Gastroesophageal sphincter (tissue), 4 donors: ENCODE results near the gene PUS7. TPM values are rescaled to one million over a fixed set of nuclear protein-coding genes. Genes with fewer than 3 reads are reported as not detected.

Experiments
- ATAC-seq: fragments of 150-250 bp; one replicate; pipeline ENCODE4 v1.9.1; 2016; ENCODE audit warnings: mild to moderate bottlenecking, moderate library complexity
- H3K27ac ChIP-seq, 4 donors: fragments of 200-600 bp; sonication (generic) in 3 of 4; 1 replicate in 3 of 4; 2 replicates in 1 of 4; pipeline ENCODE4 v1.5.1; 2016 to 2019
- H3K27me3 ChIP-seq: fragments of 200-600 bp; sonication (generic); one replicate; pipeline ENCODE4 v1.5.1; 2019
- H3K36me3 ChIP-seq, 2 donors: fragments of 200-600 bp; sonication (generic); one replicate each; pipeline ENCODE4 v1.5.1; 2019; ENCODE audit warnings: control low read depth in 1 of 2
- H3K4me1 ChIP-seq, 3 donors: fragments of 200-600 bp; sonication (generic); 1 replicate in 2 of 3; 2 replicates in 1 of 3; pipeline ENCODE4 v1.5.1; 2016 to 2019; ENCODE audit warnings: control low read depth in 2 of 3
- H3K4me3 ChIP-seq, 2 donors: fragments of 200-600 bp; sonication (generic); one replicate each; pipeline ENCODE4 v1.5.1; 2019; ENCODE audit warnings: mild to moderate bottlenecking in 1 of 2, moderate library complexity in 1 of 2
- H3K9me3 ChIP-seq, 3 donors: fragments of 200-600 bp; sonication (generic); one replicate each; pipeline ENCODE4 v1.5.1; 2017 to 2019; ENCODE audit warnings: control low read depth in 2 of 3
- EP300 ChIP-seq: sonication (generic); formaldehyde crosslinking; IDR thresholded peaks from one replicate; pipeline ENCODE4 v1.6.1; 2017; ENCODE audit warnings: antibody characterized with exemption, mild to moderate bottlenecking
- POLR2A ChIP-seq, 2 donors: fragments of 450-650 bp; IDR thresholded peaks; one replicate each; pipeline ENCODE4 v1.6.1; 2017; ENCODE audit warnings: antibody characterized with exemption in 2 of 2, mild to moderate bottlenecking in 2 of 2, moderate library complexity in 1 of 2
- POLR2AphosphoS5 ChIP-seq: sonication (generic); formaldehyde crosslinking; IDR thresholded peaks from one replicate; pipeline ENCODE4 v1.6.1; 2017; ENCODE audit warnings: antibody characterized with exemption
- WGBS, 2 donors: methylation state at CpG; one replicate each; pipeline ENCODE4 v1.1.5; 2018; ENCODE audit warnings: low coverage in 1 of 2; 5-methylcytosine and 5-hydroxymethylcytosine counted together
- total RNA-seq, 4 donors: library from RNA; depleted of rRNA; stranded (reverse); fragments of >200 nt; gene quantifications; one replicate each; pipeline ENCODE4 v1.1.0, GENCODE V29; 2016
- TF ChIP-seq, protein P1 (sequence below), 4 experiments: fragments of 200-600 bp in 2 of 4; fragments of 450-650 bp in 2 of 4; sonication (generic) in 1 of 4; IDR thresholded peaks; one replicate each; pipeline ENCODE4 v1.5.1; 2017 to 2019; ENCODE audit warnings: antibody characterized with exemption in 4 of 4, mild to moderate bottlenecking in 2 of 4, moderate library complexity in 2 of 4

The PUS7 gene
- total RNA-seq, 4 donors from 2014 or later = 11.9 to 15.1 (median 13.2) TPM

DNA sequence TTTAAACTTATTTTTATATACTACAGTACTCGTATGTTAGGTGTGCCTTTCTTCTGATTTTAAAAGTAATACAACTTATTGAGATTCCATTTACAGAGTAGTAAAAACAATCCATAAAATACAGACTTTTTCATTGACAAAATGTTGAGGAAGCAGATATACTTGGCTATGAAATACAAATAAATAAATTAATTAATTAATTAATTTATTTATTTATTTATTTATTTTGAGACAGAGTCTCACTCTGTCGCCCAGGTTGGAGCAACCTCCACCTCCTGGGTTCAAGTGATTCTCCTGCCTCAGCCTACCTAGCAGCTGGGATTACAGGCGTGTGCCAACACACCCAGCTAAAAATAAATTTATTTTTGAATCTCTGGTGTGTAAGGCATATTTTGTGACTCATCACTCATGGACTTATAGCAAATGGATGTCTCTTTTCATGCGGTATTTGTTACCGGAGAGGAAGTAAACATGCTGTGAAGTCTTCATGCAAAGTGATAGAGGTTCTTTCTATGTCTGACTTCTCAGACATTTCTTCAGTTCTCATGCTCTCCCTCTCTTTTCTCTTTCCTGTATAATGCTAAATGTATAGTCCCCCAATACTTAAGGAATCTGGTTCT lies 113.2 kb downstream of the PUS7 start:
- Histone ChIP-seq H3K9me3 (no peaks in the 10 kb centered on the region), H3K27me3 (peaks cover 5% of the 10 kb centered on the region), H3K36me3 (no peaks in the 10 kb centered on the region), H3K27ac (no peak overlapping the region), H3K4me3 (no peak overlapping the region), H3K4me1 (no peaks in the 10 kb centered on the region)
- TF ChIP-seq POLR2A (IDR thresholded peaks at IDR 0.05) (no peak), EP300 (no peak), POLR2AphosphoS5 (no peak)
- TF ChIP-seq, protein P1, sequence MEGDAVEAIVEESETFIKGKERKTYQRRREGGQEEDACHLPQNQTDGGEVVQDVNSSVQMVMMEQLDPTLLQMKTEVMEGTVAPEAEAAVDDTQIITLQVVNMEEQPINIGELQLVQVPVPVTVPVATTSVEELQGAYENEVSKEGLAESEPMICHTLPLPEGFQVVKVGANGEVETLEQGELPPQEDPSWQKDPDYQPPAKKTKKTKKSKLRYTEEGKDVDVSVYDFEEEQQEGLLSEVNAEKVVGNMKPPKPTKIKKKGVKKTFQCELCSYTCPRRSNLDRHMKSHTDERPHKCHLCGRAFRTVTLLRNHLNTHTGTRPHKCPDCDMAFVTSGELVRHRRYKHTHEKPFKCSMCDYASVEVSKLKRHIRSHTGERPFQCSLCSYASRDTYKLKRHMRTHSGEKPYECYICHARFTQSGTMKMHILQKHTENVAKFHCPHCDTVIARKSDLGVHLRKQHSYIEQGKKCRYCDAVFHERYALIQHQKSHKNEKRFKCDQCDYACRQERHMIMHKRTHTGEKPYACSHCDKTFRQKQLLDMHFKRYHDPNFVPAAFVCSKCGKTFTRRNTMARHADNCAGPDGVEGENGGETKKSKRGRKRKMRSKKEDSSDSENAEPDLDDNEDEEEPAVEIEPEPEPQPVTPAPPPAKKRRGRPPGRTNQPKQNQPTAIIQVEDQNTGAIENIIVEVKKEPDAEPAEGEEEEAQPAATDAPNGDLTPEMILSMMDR (IDR thresholded peaks at IDR 0.05) = no peak
- no peak for ATAC-seq
- WGBS, 2 donors = 88 to 89% methylated on average over 4 to 5 of the region's 5 CpGs

Other genes starting within 250 kb of the PUS7 start
- gene SRPK2, start 133.3 kb downstream of the PUS7 start, total RNA-seq = 10 to 100 TPM; 41.7 to 47.9 (median 43.8) TPM
- 10 to 100 TPM in 2 of 4 donors, 1 to 10 TPM in 2; 7.7 to 19.9 (median 11.1) TPM for gene RINT1, start 9.9 kb upstream of the PUS7 start, total RNA-seq
- gene EFCAB10, start 59.2 kb upstream of the PUS7 start, total RNA-seq = under 1 TPM in 1 of 4 donors, not detected in 3; 0.40 TPM